ENCODE data around the gene ERFE. TPM values are rescaled to one million over a fixed set of nuclear protein-coding genes. Genes with fewer than 3 reads are reported as not detected.

The ERFE gene
- total RNA-seq, 1 donor from 2014 or later = 1.2 TPM

DNA sequence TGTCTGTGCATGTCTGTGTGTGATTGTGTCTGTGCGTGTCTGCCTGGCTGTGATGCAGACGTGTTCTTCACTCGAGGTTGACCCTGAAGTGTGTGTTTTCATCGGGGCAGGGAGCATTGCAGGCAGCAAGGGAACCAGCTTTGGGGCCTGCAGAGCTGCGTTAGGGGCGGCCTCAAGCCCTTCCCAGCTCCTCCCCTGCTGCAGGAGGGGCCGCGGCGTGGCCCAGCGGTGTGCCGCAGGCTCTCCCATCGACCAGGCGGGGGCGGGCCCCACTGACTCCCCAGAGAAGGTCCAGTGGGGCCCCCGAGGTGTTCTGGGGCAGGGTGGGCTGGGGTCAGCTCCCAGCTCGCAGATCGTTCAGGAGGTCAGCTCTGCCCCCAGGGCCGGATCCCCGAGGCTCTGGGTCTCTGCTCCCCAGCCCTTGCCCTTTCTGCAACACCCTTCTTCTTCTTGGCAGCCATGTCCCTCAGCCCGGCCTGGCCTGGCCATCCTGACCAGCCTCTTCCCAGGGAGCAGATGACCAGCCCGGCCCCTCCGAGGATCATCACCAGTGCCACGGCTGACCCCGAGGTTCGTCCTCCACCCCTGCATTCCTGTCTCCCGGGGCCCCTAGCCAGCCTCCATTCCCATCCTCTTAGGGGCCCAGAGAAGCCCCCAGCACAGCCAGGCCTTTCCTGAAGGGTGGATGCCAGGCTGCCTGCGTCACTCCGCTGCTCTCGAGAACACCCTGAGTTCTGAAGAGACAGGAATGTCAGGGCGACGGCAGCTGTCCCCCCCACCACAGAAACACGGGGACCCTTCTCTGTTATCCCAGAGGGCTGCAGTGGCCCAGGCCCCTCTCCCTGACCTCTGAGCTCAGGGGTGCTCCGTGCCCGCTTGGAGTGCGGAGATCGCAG lies 31.4 kb upstream of the ERFE start:
- Mint-ChIP-seq H3K9me3 (ENCODE audit: unreplicated experiment) (no peaks in the 10 kb centered on the region), H3K27me3 (ENCODE audit: unreplicated experiment) (no peaks in the 10 kb centered on the region), H3K27ac (ENCODE audit: unreplicated experiment) (no peak overlapping the region), H3K4me1 (ENCODE audit: unreplicated experiment) (no peaks in the 10 kb centered on the region), H3K4me3 (ENCODE audit: unreplicated experiment) (no peak overlapping the region), H3K36me3 (ENCODE audit: unreplicated experiment) (no peaks in the 10 kb centered on the region)
- TF ChIP-seq, protein P1, sequence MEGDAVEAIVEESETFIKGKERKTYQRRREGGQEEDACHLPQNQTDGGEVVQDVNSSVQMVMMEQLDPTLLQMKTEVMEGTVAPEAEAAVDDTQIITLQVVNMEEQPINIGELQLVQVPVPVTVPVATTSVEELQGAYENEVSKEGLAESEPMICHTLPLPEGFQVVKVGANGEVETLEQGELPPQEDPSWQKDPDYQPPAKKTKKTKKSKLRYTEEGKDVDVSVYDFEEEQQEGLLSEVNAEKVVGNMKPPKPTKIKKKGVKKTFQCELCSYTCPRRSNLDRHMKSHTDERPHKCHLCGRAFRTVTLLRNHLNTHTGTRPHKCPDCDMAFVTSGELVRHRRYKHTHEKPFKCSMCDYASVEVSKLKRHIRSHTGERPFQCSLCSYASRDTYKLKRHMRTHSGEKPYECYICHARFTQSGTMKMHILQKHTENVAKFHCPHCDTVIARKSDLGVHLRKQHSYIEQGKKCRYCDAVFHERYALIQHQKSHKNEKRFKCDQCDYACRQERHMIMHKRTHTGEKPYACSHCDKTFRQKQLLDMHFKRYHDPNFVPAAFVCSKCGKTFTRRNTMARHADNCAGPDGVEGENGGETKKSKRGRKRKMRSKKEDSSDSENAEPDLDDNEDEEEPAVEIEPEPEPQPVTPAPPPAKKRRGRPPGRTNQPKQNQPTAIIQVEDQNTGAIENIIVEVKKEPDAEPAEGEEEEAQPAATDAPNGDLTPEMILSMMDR (IDR thresholded peaks at IDR 0.05) = no peak
- no peak for DNase-seq (ENCODE audit: extremely low spot score, unreplicated experiment)

DNA sequence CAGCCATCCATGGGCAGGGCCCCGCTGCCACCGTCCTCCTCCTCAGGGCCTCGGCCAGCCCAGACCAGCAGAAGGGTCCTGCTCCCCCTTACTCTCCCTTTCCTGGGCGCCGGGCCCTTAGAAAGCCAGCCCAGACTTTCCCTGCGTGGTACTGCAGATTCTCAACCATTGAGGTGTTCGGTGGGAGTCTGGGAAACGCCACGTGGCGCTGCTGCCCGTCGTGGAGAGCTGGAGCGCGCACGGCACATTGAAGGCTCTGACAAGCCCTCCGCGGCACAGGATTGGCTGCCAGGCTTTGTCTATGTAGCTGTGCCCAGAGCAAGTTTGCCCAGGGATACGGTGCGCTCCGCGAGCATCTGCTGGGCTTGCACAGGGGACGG lies 30.7 kb upstream of the ERFE start:
- no peak for DNase-seq (ENCODE audit: extremely low spot score, unreplicated experiment)
- TF ChIP-seq, protein P1 (IDR thresholded peaks at IDR 0.05) = no peak
- Mint-ChIP-seq H3K27ac (ENCODE audit: unreplicated experiment) (no peak overlapping the region), H3K36me3 (ENCODE audit: unreplicated experiment) (no peaks in the 10 kb centered on the region), H3K27me3 (ENCODE audit: unreplicated experiment) (no peaks in the 10 kb centered on the region), H3K4me1 (ENCODE audit: unreplicated experiment) (no peaks in the 10 kb centered on the region), H3K9me3 (ENCODE audit: unreplicated experiment) (no peaks in the 10 kb centered on the region), H3K4me3 (ENCODE audit: unreplicated experiment) (no peak overlapping the region)

DNA sequence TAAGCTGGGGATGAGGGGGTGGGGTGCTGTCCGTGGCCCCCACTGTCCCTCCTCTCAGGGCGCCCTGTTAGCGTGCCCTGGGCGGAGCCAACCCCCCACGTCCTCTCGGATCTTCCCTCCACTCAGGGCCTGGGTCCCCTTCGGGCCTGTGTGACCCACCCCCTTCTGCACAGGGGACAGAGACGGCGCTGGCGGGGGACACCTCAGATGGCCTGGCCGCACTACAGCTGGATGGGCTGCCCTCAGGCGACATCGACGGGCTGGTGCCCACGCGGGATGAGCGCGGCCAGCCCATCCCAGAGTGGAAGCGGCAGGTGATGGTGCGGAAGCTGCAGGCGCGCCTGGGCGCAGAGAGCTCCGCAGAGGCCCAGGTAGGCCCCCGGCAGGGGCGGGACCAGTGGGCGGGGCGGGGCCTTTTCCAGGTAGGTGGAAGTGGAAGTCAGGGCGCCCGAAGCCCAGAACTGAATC lies 30.2 kb upstream of the ERFE start:
- Mint-ChIP-seq H3K4me1 (ENCODE audit: unreplicated experiment) (peaks cover 1% of the 10 kb centered on the region), H3K4me3 (ENCODE audit: unreplicated experiment) (no peak overlapping the region), H3K36me3 (ENCODE audit: unreplicated experiment) (no peaks in the 10 kb centered on the region), H3K27me3 (ENCODE audit: unreplicated experiment) (no peaks in the 10 kb centered on the region), H3K9me3 (ENCODE audit: unreplicated experiment) (no peaks in the 10 kb centered on the region), H3K27ac (ENCODE audit: unreplicated experiment) (no peak overlapping the region)
- TF ChIP-seq, protein P1 (IDR thresholded peaks at IDR 0.05) = no peak
- no peak for DNase-seq (ENCODE audit: extremely low spot score, unreplicated experiment)

DNA sequence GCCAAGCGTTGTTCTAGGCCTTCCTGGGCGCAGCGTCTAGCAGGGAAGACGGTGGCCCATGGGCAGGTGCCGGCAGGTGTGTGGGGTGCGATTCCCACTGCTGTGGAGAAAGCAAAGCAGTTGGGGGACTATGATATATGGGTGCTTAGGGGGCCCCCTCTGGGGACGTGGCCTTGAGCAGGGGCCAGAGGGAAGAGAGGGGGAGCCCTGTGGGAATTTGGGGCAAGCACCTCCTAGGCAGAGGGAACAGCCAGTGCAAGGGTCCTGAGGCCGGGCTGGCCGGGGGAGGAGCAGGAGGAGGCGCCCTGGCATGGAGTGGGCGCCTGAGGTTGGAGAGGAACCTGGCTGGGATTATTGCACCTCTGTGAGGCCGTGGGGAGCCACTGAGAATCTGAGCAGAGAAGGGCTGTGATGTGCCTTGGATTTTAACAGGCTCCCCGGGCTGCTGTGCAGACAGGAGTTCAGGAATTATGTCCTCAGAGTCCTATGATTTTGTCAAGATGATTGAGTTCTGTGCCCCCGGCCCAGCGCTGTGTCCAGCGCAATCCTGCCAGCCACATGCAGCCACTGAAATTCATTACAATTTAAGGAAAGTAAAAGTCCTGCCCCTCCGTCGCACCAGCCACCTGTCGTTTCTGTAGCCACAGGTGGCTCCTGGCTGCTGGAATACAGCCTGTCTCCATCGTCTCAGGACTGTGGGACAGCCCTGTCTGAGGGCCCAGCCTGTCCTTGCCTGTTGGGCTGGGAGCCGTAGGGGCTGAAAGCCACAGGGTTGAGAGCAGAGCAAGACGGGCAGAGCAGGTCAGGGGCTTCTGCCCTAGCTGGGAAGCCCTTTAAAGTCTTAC lies 29.4 kb upstream of the ERFE start:
- H3K27me3 Mint-ChIP-seq (ENCODE audit: unreplicated experiment) = no peaks in the 10 kb centered on the region
- no peak for DNase-seq (ENCODE audit: extremely low spot score, unreplicated experiment)
- TF ChIP-seq, protein P1 (IDR thresholded peaks at IDR 0.05) = no peak
- peaks cover 2% of the 10 kb centered on the region for H3K4me1 Mint-ChIP-seq (ENCODE audit: unreplicated experiment)
- H3K9me3 Mint-ChIP-seq (ENCODE audit: unreplicated experiment) = no peaks in the 10 kb centered on the region
- H3K4me3 Mint-ChIP-seq (ENCODE audit: unreplicated experiment) = no peak overlapping the region
- no peaks in the 10 kb centered on the region for H3K36me3 Mint-ChIP-seq (ENCODE audit: unreplicated experiment)
- no peak overlapping the region for H3K27ac Mint-ChIP-seq (ENCODE audit: unreplicated experiment)

All from osteocyte (in vitro differentiated cells).